ENCODE measurements around the gene SIX3.

Gene SIX3

GRCh38 chr2:44944102-44944951 is 2.8 kb downstream of the SIX3 start:
- no peak for DNase-seq

- DNase-seq: no peak
Observed at GRCh38 chr2:44944952-44945612, 3.6 kb downstream of the SIX3 start.

GRCh38 chr2:44945676-44946371 is 4.3 kb downstream of the SIX3 start:
- no peak for DNase-seq

GRCh38 chr2:44946372-44947027 is 5.0 kb downstream of the SIX3 start:
- DNase-seq: no peak

- no peak for DNase-seq
Observed at GRCh38 chr2:44947028-44947375, 5.5 kb downstream of the SIX3 start.

- DNase-seq: no peak
Observed at GRCh38 chr2:44948565-44949328, 7.2 kb downstream of the SIX3 start.

- DNase-seq: no peak
Observed at GRCh38 chr2:44949329-44950151, 8.0 kb downstream of the SIX3 start.

- DNase-seq: no peak
Observed at GRCh38 chr2:44950646-44951045, 9.1 kb downstream of the SIX3 start.

- no peak for DNase-seq
Observed at GRCh38 chr2:44951124-44951523, 9.6 kb downstream of the SIX3 start.

- DNase-seq: no peak
Observed at GRCh38 chr2:44951714-44952113, 10.2 kb downstream of the SIX3 start.

- DNase-seq: peak; percentile 81
Observed at GRCh38 chr2:44952143-44952805, 10.8 kb downstream of the SIX3 start.

- DNase-seq: peak; percentile 22
Observed at GRCh38 chr2:44952806-44953498, 11.4 kb downstream of the SIX3 start.

GRCh38 chr2:44953499-44953883 is 12.0 kb downstream of the SIX3 start:
- no peak for DNase-seq

GRCh38 chr2:44954447-44954888 is 13.0 kb downstream of the SIX3 start:
- DNase-seq: no peak

- DNase-seq: no peak
Observed at GRCh38 chr2:44954889-44955592, 13.5 kb downstream of the SIX3 start.

GRCh38 chr2:44955593-44956392 is 14.3 kb downstream of the SIX3 start:
- peak; percentile 65 for DNase-seq

- DNase-seq: no peak
Observed at GRCh38 chr2:44956843-44957242, 15.3 kb downstream of the SIX3 start.

- no peak for DNase-seq
Observed at GRCh38 chr2:44957656-44958327, 16.3 kb downstream of the SIX3 start.
